ENCODE results near the gene ANKRD29. TPM values are rescaled to one million over a fixed set of nuclear protein-coding genes. Genes with fewer than 3 reads are reported as not detected.

The ANKRD29 gene
- total RNA-seq, 1 experiment from 2014 or later: 3.9 TPM

GRCh38 chr18:23684515-23685197 lies 21.9 kb upstream of the ANKRD29 start:
- DNase-seq (ENCODE audit: low read depth): no peak

GRCh38 chr18:23683671-23684070 lies 21.0 kb upstream of the ANKRD29 start:
- DNase-seq (ENCODE audit: low read depth): no peak

GRCh38 chr18:23683155-23683554 lies 20.4 kb upstream of the ANKRD29 start:
- no peak for DNase-seq (ENCODE audit: low read depth)

- DNase-seq (ENCODE audit: low read depth): no peak
These were observed 19.8 kb upstream of the ANKRD29 start for GRCh38 chr18:23682472-23682871.

- DNase-seq (ENCODE audit: low read depth): no peak
These were observed 19.3 kb upstream of the ANKRD29 start for GRCh38 chr18:23682045-23682444.

- no peak for DNase-seq (ENCODE audit: low read depth)
These were observed 13.2 kb upstream of the ANKRD29 start for GRCh38 chr18:23675896-23676295.

- no peak for DNase-seq (ENCODE audit: low read depth)
These were observed 12.5 kb upstream of the ANKRD29 start for GRCh38 chr18:23675236-23675635.

- DNase-seq (ENCODE audit: low read depth): no peak
These were observed 11.0 kb upstream of the ANKRD29 start for GRCh38 chr18:23673725-23674124.

GRCh38 chr18:23671564-23671963 lies 8.9 kb upstream of the ANKRD29 start:
- no peak for DNase-seq (ENCODE audit: low read depth)

GRCh38 chr18:23669804-23670405 lies 7.2 kb upstream of the ANKRD29 start:
- no peak for DNase-seq (ENCODE audit: low read depth)

- no peak for DNase-seq (ENCODE audit: low read depth)
These were observed 6.6 kb upstream of the ANKRD29 start for GRCh38 chr18:23669202-23669766.

- no peak for DNase-seq (ENCODE audit: low read depth)
These were observed 6.0 kb upstream of the ANKRD29 start for GRCh38 chr18:23668731-23669130.

- DNase-seq (ENCODE audit: low read depth): no peak
These were observed 4.4 kb upstream of the ANKRD29 start for GRCh38 chr18:23667114-23667513.

- DNase-seq (ENCODE audit: low read depth): no peak
These were observed 2.0 kb upstream of the ANKRD29 start for GRCh38 chr18:23664674-23665073.

GRCh38 chr18:23661735-23662308 lies 889 bp downstream of the ANKRD29 start:
- no peak for DNase-seq (ENCODE audit: low read depth)

- no peak for DNase-seq (ENCODE audit: low read depth)
These were observed 4.4 kb downstream of the ANKRD29 start for GRCh38 chr18:23658285-23658684.

GRCh38 chr18:23652232-23652631 lies 10.5 kb downstream of the ANKRD29 start:
- no peak for DNase-seq (ENCODE audit: low read depth)

GRCh38 chr18:23650968-23651927 lies 11.5 kb downstream of the ANKRD29 start:
- peak; percentile 64 for DNase-seq (ENCODE audit: low read depth)

- DNase-seq (ENCODE audit: low read depth): no peak
These were observed 13.6 kb downstream of the ANKRD29 start for GRCh38 chr18:23648940-23649607.

GRCh38 chr18:23648456-23648855 lies 14.3 kb downstream of the ANKRD29 start:
- DNase-seq (ENCODE audit: low read depth): no peak

GRCh38 chr18:23646282-23646681 lies 16.4 kb downstream of the ANKRD29 start:
- DNase-seq (ENCODE audit: low read depth): no peak
